HS-27A (cell line): ENCODE data around the gene BRPF3.
"Not testable (repeated sequence)": the region's sequence is repeated elsewhere in the genome, so short reads cannot be mapped to it uniquely, and the experiment has no call there.

Experiments
- DNase-seq: peaks from one replicate; pipeline ENCODE4 v3.0.0-alpha.2; 2012; ENCODE audit warnings: low read depth, missing footprints

The BRPF3 gene

DNA sequence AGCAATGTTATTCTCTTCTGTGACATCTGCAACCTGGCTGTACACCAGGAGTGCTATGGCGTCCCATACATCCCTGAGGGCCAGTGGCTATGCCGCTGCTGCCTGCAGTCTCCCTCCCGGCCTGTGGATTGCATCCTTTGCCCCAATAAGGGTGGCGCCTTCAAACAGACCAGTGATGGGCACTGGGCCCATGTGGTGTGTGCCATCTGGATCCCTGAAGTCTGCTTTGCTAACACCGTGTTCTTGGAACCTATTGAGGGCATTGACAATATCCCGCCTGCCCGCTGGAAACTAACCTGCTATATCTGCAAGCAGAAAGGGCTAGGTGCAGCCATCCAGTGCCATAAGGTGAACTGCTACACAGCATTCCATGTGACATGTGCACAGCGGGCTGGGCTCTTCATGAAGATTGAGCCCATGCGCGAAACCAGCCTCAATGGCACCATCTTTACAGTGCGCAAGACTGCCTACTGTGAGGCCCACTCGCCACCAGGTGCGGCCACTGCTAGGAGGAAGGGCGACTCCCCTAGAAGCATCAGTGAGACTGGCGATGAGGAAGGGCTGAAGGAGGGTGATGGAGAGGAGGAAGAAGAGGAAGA is 4.6 kb downstream of the BRPF3 start:
- DNase-seq, result no peak

DNA sequence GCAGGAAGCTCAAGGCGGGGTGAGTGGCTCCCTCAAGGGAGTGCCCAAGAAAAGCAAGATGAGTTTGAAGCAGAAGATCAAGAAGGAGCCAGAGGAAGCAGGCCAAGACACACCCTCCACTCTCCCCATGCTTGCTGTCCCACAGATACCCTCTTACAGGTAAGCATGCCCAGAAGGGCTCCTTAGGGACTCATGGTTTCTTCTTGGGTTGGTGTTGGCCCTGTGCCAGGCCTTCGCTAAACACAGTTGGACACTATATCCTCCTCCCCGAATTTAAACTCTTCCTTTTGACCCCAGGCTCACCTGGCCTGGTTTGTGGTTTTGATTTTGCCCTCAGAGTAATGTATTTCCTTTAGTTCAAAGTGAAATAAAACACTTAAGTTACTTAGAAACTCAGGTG is 5.1 kb downstream of the BRPF3 start:
- no peak for DNase-seq

DNA sequence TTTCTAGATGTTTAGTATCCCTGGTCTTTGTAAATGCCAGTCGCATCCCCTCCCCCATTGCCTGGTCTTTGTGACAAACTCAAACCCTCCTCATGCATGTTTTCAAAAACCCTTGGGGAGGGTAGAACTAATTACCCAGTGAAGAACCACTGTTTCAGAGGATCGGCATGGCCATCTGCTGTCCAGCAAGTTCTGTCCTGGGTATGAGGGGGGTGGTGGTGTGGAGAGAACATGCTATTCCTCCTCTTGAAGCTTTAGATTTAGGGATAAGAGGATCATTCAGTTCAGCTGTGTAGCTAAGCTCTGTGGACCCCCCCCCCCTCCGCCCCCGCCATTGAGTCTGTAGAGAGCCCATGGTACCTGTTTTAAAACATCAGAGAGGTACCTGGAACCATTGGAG is 5.6 kb downstream of the BRPF3 start:
- DNase-seq, result no peak

DNA sequence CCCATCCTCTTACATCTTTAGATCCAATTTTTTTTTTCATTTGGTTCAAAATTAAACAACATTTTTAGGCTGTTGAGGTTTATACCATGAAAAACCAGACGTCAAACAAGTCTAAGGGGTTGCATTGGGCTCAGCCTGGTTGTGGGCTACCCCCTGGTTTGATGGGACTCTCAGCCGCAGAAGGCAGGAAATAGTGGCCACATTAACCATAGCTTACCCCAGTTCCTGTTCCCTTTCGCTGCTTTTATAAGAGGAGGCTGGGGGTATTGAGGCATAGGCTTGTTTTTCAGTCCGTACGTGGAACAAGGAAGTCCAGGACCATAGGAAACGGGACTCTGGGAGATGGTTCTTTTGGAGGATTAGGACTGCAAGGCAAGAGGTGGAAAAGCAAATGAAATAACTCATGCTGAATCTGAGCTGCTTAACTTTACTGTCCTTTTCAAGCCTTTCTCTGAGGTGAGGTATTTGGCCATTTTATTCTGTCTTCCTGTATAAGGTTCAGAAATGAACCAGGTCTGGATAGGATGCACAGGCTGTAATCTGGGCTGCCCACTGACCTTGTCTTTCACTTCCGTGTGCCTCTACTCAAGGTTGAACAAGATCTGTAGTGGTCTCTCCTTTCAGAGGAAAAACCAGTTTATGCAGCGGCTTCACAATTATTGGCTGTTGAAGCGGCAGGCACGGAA is 7.7 kb downstream of the BRPF3 start:
- no peak for DNase-seq

DNA sequence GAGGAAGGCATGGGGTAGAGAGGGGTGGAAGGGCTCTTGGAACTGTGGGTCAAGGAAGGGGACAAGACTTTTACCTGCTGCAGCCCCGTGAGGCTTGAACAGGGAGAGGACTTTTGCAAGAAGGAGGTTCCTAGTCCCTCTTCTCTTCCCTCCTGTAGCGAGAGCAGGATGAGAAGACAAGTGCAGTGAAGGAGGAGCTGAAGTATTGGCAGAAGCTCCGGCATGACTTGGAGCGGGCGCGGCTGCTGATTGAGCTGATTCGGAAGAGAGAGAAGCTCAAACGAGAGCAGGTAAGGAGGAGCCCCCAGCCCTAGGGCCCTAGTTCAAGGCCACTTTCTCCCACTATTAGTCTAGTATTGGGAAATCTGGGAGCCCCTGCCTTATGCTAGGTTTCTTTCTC is 10.6 kb downstream of the BRPF3 start:
- DNase-seq, result no peak

DNA sequence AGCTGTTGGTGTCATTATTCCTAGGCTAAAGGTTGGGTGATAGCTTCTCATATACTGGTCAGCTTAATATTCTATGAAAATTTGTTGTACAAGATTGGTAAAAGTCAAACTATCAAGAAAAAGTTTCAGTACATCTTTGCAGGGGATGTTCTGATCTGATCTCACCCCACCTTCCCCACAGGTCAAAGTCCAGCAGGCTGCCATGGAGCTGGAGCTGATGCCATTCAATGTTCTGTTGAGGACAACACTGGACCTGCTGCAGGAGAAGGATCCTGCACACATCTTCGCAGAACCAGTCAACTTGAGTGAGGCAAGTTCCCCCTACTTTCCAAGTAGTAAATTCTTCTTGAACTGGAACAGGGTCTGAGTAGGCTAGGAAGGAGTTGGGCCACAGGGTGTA is 13.1 kb downstream of the BRPF3 start:
- DNase-seq, result no peak

DNA sequence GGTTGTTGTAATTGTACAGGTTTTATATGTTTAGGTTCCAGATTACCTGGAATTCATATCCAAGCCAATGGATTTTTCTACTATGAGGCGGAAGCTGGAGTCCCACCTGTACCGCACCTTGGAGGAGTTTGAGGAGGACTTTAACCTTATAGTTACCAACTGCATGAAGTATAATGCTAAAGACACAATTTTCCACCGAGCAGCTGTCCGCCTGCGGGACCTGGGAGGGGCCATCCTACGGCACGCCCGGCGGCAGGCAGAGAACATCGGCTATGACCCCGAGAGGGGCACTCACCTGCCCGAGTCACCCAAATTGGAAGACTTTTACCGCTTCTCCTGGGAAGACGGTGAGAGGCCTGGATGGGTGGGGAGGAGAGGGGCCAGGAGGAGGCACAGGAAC is 13.6 kb downstream of the BRPF3 start:
- DNase-seq, result no peak

DNA sequence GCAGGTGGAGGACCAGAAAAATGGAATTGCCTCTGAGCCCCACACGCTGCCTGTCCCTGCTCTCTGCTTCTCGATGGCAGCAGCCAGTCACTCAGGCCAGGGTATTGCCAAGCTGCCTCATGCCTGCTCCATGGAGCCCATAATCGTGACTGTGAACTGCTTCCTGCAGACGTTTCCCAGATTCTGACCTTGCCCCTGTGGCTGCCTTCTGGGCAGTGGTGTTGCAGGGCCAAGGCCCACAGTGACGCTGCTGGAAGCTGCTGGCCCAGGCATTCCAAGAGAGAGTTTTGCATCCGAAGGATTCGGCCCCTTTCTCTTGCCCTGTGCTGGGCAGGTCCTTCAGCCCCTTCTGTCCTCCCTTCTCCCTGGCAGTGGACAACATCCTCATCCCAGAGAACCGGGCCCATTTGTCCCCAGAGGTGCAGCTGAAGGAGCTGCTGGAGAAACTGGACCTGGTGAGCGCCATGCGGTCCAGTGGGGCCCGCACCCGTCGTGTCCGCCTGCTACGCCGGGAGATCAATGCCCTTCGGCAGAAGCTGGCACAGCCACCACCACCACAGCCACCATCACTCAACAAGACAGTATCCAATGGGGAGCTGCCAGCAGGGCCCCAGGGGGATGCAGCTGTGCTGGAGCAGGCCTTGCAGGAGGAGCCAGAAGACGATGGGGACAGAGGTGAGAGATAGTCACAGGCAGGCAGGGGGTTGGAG is 14.5 kb downstream of the BRPF3 start:
- DNase-seq, result no peak

DNA sequence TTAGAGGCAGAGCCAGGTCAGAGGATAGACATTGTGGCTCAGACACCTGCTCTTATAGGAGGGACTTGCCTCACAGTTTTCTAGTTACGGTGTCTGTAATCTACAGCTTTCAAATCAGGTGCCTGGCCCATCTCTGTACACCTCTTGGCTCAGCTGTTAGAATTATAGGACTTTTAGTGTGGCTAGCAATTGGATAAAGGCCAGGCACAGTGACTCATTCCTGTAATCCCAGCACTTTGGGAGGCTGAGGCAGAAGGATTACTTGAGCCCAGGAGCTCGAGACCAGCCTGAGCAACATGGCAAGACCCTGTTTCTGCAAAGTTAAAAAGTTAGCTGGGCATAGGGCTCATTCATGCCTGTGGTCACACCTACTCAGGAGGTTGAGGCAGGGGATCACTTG is 20.0 kb downstream of the BRPF3 start:
- no peak for DNase-seq

DNA sequence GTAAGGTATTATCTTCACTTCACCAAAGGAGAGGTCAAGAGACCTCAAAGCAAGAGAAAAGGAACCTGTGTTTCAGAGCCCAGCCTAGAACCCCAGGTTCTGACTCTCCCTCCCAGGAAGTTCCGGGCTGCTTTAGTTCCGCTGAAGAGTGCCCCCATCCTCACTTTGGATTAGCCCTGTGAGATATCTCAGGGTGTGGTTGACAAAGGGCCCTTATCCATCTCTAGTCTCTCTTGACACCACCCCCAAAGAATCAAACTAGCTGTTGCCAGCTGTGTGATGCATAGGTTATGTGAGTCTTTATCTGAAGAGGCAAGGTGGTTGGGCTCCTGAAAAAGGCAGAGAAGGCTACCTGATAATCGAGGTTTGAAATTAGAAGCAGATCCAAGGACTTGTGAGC is 20.6 kb downstream of the BRPF3 start:
- DNase-seq, result no peak

DNA sequence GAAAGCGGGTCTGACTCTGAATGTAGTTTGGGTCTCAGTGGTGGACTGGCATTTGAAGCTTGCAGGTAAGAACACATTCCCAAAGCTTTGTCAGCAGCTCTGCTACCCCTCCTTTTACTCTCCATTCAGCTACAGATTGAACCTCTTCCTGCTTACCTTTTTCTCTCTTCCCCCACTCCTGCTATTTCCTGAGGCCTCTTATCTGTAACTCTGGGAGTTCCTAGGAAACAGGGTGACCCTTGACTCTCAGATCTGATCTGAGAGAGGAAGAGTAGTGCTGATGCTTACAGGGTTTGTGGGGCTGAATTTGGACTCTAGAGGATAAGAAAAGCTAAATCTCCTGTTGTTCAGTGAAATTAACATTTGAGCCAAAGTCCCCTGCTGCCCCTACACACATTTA is 21.4 kb downstream of the BRPF3 start:
- DNase-seq, result no peak

DNA sequence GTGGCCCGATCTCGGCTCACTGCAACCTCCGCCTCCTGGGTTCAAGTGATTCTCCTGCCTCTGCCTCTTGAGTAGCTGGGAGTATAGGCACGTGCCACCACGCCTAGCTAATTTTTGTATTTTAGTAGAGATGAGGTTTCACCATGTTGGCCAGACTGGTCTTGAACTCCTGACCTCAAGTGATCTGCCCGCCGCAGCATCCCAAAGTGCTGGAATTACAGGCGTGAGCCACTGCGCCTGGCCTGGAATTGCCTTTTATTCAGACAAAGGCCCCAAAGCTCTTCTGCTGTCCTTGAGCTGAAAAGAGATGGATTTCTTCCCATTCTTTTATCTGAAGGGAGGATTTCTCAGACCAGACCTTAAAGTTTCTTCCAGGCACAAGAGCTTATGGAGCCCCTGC is 22.0 kb downstream of the BRPF3 start:
- not testable (repeated sequence) for DNase-seq

DNA sequence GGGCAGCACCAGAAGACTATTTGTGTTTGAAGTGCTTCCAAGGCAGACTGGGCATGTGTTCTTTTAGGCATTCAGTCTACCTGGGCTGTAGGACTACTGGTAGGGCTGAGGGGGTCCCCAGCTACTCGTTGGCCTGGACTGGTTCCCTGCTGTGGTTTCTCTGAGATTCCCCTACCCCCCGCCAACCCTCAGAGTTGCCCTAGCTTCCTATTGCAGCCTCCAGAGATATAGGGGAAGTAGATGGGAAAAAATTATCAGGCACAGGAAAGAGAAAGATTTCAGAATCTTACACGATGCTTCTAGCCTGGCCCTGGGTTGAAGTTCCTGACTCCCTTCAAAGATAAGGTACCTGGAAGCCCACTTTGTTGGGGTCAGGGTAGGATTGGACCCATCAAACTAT is 22.5 kb downstream of the BRPF3 start:
- no peak for DNase-seq

DNA sequence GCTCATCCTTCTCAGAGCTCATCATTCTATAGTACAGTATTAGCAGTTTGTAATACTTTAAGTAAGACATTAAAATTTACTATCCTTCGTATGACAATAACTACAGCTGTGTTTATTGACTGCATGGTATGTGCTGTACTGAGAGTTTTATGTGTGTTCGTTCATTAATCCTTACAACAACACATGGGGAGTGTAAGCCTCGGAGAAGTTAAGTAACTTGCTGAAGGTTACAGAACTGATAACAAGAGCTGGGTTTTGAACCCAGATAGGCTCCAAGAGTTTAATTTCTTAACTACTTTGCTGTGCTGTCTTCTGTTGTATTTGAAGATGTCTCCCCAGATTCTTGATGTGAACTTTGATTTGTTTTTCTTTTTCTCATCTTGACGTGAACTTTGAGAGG is 23.7 kb downstream of the BRPF3 start:
- DNase-seq, result no peak

DNA sequence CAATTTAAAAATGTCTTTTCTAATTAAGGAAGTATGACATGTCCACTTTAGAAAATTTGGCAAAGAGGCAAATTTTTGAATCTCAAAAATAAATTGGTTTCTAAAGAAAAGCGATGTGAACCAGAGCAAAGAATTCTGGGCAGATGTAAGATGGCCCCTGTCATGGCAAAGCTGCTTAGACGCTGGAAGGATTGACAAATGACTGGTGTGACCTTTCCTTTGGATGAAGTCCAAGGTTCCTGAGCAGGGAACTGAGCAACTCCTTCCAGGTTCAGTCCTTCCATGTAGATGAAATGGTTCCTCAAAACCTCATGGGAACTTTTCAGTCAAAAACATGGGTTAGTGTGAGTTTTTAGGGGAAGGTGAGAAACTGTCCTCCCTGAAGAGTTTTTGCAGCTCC is 25.1 kb downstream of the BRPF3 start:
- DNase-seq, result no peak

DNA sequence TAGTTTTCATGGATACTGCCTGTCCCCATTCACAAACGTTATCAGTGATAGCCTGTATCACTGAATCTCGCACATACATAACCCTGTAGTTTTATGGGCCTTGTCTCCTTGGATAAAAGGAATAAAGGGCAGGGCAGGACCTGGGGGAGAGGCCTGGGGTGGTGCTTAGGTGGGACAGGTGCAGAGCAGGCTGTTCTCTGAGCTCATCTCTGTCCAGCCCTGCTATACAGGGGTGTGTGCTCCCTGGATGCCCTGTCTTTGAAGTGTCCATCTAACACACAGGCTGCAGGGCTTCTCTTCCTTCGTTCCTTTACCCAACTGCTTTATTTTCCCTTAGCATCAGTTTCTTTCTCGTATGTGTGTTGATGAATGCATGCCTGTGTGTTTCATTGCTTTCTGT is 26.4 kb downstream of the BRPF3 start:
- no peak for DNase-seq

DNA sequence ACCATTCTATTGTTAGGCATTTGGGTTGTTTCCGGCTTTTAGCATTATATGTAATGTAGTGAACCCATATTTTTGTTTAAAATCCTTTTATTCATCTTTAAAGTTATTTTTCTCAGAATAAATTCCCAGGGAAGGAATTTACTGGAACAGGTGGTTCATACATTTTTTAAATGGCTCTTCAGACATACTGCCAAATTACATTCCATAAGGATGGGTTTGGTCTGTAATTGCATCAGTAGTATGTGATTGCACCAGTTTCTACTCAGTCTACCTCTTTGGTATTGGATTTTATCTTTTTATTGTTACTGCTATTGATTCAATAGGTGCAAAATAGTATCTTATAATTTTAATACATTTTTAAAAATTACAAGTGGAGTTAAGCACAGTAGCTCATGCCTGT is 27.2 kb downstream of the BRPF3 start:
- no peak for DNase-seq

DNA sequence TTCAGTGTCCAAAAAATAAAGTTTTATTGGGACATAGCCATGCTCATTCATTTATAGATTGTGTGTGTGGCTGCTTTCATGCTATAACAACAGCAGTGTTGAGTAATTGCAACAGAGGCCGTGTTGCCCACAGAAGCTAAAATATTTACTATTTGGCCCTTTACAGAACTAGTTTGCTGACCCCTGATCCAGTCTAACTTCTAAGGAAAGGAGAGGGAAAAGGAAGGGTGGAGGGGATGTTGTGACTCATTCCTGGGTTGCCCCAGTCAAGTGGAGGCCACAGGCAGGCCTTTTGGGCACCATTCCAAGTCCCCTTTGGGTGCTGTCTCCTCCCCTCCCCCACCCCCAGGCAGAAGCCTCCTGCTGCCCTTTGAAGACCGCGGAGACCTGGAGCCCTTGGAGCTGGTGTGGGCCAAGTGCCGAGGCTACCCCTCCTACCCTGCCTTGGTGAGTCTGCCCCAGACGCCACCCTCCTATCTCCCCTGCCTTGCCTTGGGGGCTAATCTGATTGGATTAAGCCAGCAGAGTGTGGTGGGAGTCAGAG is 28.4 kb downstream of the BRPF3 start:
- DNase-seq, result no peak

DNA sequence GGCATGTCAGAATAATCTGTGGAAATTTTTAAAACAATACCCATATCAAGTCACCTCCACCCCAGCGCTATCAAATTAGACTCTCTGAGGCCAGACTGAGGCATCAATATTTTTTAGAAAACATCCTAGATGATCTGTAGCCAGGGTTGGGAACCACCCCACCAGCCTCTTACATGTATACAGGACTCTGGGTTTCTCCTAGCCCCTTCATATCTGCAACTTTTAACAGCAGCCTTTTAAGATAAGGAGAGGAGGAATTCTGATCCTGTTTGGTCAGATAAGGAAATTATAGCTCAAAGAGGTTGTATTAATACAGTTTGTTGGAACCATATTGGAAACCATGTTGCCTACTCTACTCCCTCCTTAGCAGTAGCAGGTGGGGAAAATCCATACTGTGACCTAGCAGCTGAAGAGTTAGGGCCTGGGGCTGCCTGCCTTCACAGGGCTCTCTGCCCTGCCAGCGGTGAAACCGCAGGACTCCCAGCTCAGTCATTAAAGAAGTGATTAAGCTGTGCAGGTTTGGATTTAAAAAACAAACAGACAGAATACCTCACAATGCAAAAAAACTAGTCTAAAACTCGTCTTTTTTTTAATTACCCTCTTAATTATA is 30.0 kb downstream of the BRPF3 start:
- DNase-seq, result no peak

DNA sequence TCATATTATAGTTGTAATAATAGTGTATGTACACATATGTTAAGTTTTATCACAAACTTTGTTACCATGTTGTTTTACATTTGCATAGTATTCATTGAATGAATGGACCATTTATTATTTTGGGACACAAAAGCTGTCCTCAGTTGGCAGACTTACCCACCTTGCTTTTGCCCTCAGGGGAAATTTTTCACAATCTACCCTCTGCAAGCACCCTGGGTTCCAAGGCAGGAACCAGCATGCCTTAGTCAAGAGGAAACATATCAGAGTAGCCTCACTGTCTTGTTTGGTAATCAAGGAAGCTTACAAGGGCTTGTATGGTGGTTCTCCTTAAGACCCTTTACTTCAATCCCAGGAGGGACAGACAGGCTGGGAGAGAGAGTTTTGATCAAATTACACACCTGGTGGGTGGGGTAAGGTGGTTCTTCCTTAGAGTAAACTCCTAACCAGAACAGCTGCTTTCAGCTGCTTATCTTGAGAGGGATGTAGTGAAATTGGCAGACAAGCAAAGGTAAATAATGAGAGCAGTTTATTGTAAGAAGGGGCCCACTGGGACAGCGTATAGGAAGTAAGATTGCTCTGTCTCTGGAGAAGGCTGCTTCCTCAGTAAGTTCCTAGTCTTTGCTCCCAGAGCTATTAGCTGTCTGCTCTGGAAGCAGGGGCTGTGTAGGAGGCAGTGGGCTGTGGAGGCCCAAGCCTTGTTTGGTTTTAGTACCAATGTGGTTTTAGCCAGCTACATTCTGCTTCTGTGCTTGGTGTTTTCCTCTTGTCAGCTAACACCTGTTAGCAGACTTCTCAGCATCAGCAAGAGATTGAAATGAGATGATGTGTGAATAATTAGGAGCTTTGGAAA is 31.1 kb downstream of the BRPF3 start:
- no peak for DNase-seq

DNA sequence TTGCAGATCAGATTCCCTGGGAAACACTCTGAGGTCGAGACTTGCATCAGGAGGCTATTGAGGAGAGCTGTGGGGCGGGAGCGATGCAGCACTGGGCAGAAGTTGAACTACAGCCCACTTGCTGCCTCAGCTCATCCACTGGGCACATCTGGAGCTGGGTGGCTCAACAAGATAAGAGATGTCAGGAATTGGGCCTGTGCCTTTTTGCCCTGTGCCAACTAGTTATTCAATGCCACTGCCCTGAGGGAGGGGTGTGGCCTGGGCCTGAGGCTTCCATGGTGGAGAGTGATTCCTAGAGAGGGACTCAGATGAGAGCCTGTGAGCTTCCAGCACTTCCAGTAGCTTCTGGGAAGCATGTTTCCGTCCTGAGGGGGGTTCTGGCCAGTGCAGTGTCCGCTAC is 32.7 kb downstream of the BRPF3 start:
- DNase-seq, result no peak

DNA sequence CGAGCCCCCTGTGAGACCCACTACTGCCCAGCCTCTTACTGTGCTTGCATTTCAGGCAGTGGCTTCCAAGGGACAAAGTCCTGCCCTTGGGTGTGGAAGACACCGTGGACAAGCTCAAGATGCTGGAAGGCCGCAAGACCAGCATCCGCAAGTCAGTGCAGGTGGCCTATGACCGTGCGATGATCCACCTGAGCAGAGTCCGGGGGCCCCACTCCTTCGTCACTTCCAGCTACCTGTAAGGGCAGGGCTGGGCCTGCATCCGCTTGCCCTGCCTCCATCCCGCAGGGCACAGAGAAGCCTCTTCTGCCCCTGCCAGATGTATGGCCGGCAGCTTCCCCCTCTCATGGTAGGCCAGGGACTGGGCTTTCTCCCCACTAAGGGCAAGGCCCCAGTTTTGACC is 33.8 kb downstream of the BRPF3 start:
- DNase-seq, result no peak
